Peyer's patch (tissue), 4 donors: ENCODE results near the gene GSTT2.
"Not testable (repeated sequence)": the region's sequence is repeated elsewhere in the genome, so short reads cannot be mapped to it uniquely, and the experiment has no call there.

Experiments used
- CTCF ChIP-seq, 6 experiments: fragments of 450-650 bp in 4 of 6; fragments of 200-600 bp in 2 of 6; sonication (generic) in 1 of 6; IDR thresholded peaks; one replicate each; pipeline ENCODE4 v1.5.1; 2017 to 2019; ENCODE audit warnings: antibody characterized with exemption in 6 of 6, mild to moderate bottlenecking in 3 of 6, moderate library complexity in 1 of 6
- POLR2A ChIP-seq, 2 donors: fragments of 450-650 bp; IDR thresholded peaks; one replicate each; pipeline ENCODE4 v1.5.1; 2017; ENCODE audit warnings: antibody characterized with exemption in 2 of 2, mild to moderate bottlenecking in 2 of 2, moderate library complexity in 2 of 2

GRCh38 chr22:23953485-23953884, 26.4 kb upstream of the GSTT2 start:
- not testable (repeated sequence) for TF ChIP-seq POLR2A, CTCF (IDR thresholded peaks at IDR 0.05)
